Sigmoid colon (tissue), 7 donors: ENCODE measurements around the gene EDRF1. TPM values are rescaled to one million over a fixed set of nuclear protein-coding genes. Genes with fewer than 3 reads are reported as not detected.

Experiments used
- DNase-seq: peaks from one replicate; pipeline ENCODE4 v3.0.0-alpha.2; 2019
- H3K27ac ChIP-seq, 4 donors: fragments of 200-600 bp; sonication (generic); one replicate each; pipeline ENCODE4 v1.5.1; 2016 to 2019; ENCODE audit warnings: mild to moderate bottlenecking in 1 of 4
- H3K27me3 ChIP-seq, 3 donors: fragments of 200-600 bp; sonication (generic); one replicate each; pipeline ENCODE4 v1.5.1; 2019; ENCODE audit warnings: mild to moderate bottlenecking in 1 of 3
- H3K36me3 ChIP-seq, 4 donors: fragments of 200-600 bp; sonication (generic); one replicate each; pipeline ENCODE4 v1.5.1; 2016 to 2019
- H3K4me1 ChIP-seq, 4 donors: fragments of 200-600 bp; sonication (generic); one replicate each; pipeline ENCODE4 v1.5.1; 2017 to 2019
- H3K4me3 ChIP-seq, 4 donors: fragments of 200-600 bp; sonication (generic); one replicate each; pipeline ENCODE4 v1.5.1; 2017 to 2019; ENCODE audit warnings: mild to moderate bottlenecking in 2 of 4, moderate library complexity in 1 of 4
- H3K9me3 ChIP-seq, 4 donors: fragments of 200-600 bp in 3 of 4; sonication (generic) in 3 of 4; one replicate each; pipeline versions ENCODE4 v1.5.1 to v1.6.1; 2013 to 2019
- CTCF ChIP-seq, 4 experiments: fragments of 450-650 bp in 3 of 4; fragments of 200-600 bp in 1 of 4; IDR thresholded peaks; one replicate each; pipeline ENCODE4 v1.5.1; 2016 to 2019; ENCODE audit warnings: antibody characterized with exemption in 4 of 4, mild to moderate bottlenecking in 3 of 4, moderate library complexity in 2 of 4
- EP300 ChIP-seq, 4 donors: sonication (generic); formaldehyde crosslinking; IDR thresholded peaks; one replicate each; pipeline ENCODE4 v1.6.1; 2017; ENCODE audit warnings: antibody characterized with exemption in 4 of 4
- POLR2A ChIP-seq, 2 donors: fragments of 450-650 bp; IDR thresholded peaks; one replicate each; pipeline ENCODE4 v1.6.1; 2016; ENCODE audit warnings: antibody characterized with exemption in 2 of 2, mild to moderate bottlenecking in 2 of 2, moderate library complexity in 2 of 2
- POLR2AphosphoS5 ChIP-seq, 4 donors: sonication (generic); formaldehyde crosslinking; IDR thresholded peaks; one replicate each; pipeline ENCODE4 v1.6.1; 2017; ENCODE audit warnings: antibody characterized with exemption in 4 of 4
- WGBS, 2 donors: extraction: QIAGEN DNeasy Blood & Tissue Kit; methylation state at CpG; one replicate each; pipeline ENCODE4 v1.1.7; 2013; 5-methylcytosine and 5-hydroxymethylcytosine counted together
- intact Hi-C: fragments of 100-400 bp; cut with DNase I; formaldehyde crosslinking; loops from one replicate; pipeline ENCODE4 v1.15.1; 2023
- polyA plus RNA-seq, 3 donors: library from polyadenylated mRNA; stranded (reverse); fragments of 200-250 nt; gene quantifications; one replicate each; pipeline ENCODE4 v1.2.3, GENCODE V29; 2013
- total RNA-seq, 4 donors: library from RNA; depleted of rRNA; stranded (reverse); fragments of >200 nt; gene quantifications; one replicate each; pipeline ENCODE4 v1.1.0, GENCODE V29; 2016
- donor health status: healthy with polysubstance abuse.
- donor health status: Bipolar disorder and iron deficiency.
- donor health status: healthy.

Gene EDRF1
- total and polyA plus RNA-seq, 7 donors: 3.7 to 20.8 (median 16.1) TPM

GRCh38 chr10:125799451-125800182 is 80.1 kb downstream of the EDRF1 start:
- intact Hi-C loops: no loop called here
- no peak overlapping the region for H3K4me3 ChIP-seq
- 95% methylated on average over 8 of the region's 8 CpGs for WGBS, 2 donors
- peaks cover 5 to 75% (median 9%) of the 10 kb centered on the region in 4 donors for H3K36me3 ChIP-seq
- no peak for TF ChIP-seq POLR2AphosphoS5 (IDR thresholded peaks at IDR 0.05)
- TF ChIP-seq CTCF (IDR thresholded peaks at IDR 0.05): no peak
- TF ChIP-seq EP300 (IDR thresholded peaks at IDR 0.05): no peak
- no peak for TF ChIP-seq POLR2A (IDR thresholded peaks at IDR 0.05)
- no peaks in the 10 kb centered on the region for H3K4me1 ChIP-seq
- DNase-seq: no peak
- H3K9me3 ChIP-seq: no peaks in the 10 kb centered on the region
- no peaks in the 10 kb centered on the region for H3K27me3 ChIP-seq
- no peak overlapping the region for H3K27ac ChIP-seq

DNA sequence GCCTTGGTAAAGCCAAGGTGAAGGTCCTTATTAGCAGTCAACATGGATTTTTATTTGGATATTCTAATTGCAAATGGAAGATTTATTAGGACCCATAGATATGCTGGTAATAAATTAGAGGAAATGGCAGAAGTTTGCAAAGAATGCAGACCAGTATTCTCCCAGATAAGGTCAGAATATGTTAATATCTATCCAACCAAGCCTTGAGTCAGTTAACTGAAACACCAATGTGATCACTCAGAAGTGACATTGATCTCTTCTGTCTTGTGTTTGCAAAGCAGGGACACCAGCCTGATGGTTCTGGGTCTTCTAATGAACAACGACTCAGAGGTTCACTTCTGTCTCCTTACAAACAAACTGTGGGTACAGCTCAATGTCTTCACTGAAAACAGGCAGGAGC is 82.1 kb downstream of the EDRF1 start:
- intact Hi-C loops: no loop called here
- TF ChIP-seq EP300 (IDR thresholded peaks at IDR 0.05) (no peak), CTCF (IDR thresholded peaks at IDR 0.05) (no peak), POLR2AphosphoS5 (IDR thresholded peaks at IDR 0.05) (no peak), POLR2A (IDR thresholded peaks at IDR 0.05) (no peak)
- 86 to 97% methylated on average over 1 of the region's 1 CpG for WGBS, 2 donors
- Histone ChIP-seq H3K27me3 (no peaks in the 10 kb centered on the region), H3K9me3 (no peaks in the 10 kb centered on the region), H3K36me3 (peaks cover 5 to 75% (median 14%) of the 10 kb centered on the region in 4 donors), H3K4me1 (no peaks in the 10 kb centered on the region), H3K27ac (no peak overlapping the region), H3K4me3 (no peak overlapping the region)
- DNase-seq: no peak

- Histone ChIP-seq H3K4me1 (no peaks in the 10 kb centered on the region), H3K36me3 (peaks cover 5 to 76% (median 17%) of the 10 kb centered on the region in 4 donors), H3K4me3 (no peak overlapping the region), H3K9me3 (no peaks in the 10 kb centered on the region), H3K27me3 (no peaks in the 10 kb centered on the region), H3K27ac (no peak overlapping the region)
- WGBS, 2 donors: 88 to 91% methylated on average over 5 of the region's 5 CpGs
- DNase-seq: no peak
- intact Hi-C loops: no loop called here
- TF ChIP-seq EP300 (IDR thresholded peaks at IDR 0.05) (no peak), POLR2A (IDR thresholded peaks at IDR 0.05) (no peak), CTCF (IDR thresholded peaks at IDR 0.05) (no peak), POLR2AphosphoS5 (IDR thresholded peaks at IDR 0.05) (no peak)
Measured at GRCh38 chr10:125802131-125802530, 82.6 kb downstream of the EDRF1 start.

- no peaks in the 10 kb centered on the region for H3K9me3 ChIP-seq
- no peak for DNase-seq
- peaks cover 5 to 76% (median 20%) of the 10 kb centered on the region in 4 donors for H3K36me3 ChIP-seq
- TF ChIP-seq CTCF (IDR thresholded peaks at IDR 0.05): no peak
- TF ChIP-seq POLR2A (IDR thresholded peaks at IDR 0.05): no peak
- TF ChIP-seq POLR2AphosphoS5 (IDR thresholded peaks at IDR 0.05): no peak
- TF ChIP-seq EP300 (IDR thresholded peaks at IDR 0.05): no peak
- H3K27ac ChIP-seq: no peak overlapping the region
- H3K4me1 ChIP-seq: no peaks in the 10 kb centered on the region
- intact Hi-C loops: no loop called here
- H3K27me3 ChIP-seq: no peaks in the 10 kb centered on the region
- WGBS, 2 donors: 94 to 95% methylated on average over 7 of the region's 7 CpGs
- no peak overlapping the region for H3K4me3 ChIP-seq
Measured at GRCh38 chr10:125802739-125803138, 83.2 kb downstream of the EDRF1 start.
